Smooth muscle cell (in vitro differentiated cells): ENCODE data around the gene KDM6A. TPM values are rescaled to one million over a fixed set of nuclear protein-coding genes. Genes with fewer than 3 reads are reported as not detected.
A peak's percentile ranks its signal among the peaks of the same experiment; 100 is the strongest.

Experiments used
- DNase-seq: peaks from one replicate; lab custom pipeline; 2025; ENCODE audit not compliant: unreplicated experiment; lab: John Stamatoyannopoulos, UW
- H2AFZ ChIP-seq: fragments of 200-600 bp; sonication (generic); 2 replicates; pipeline ENCODE4 v1.6.0; 2016; ENCODE audit warnings: antibody characterized with exemption, low read depth, mild to moderate bottlenecking
- H3F3A ChIP-seq: fragments of 200-600 bp; sonication (generic); 2 replicates; pipeline ENCODE4 v1.6.0; 2017; ENCODE audit warnings: antibody characterized with exemption, low read depth
- H3K27ac ChIP-seq: fragments of 200-600 bp; sonication (generic); 2 replicates; pipeline ENCODE4 v1.5.1; 2016; ENCODE audit warnings: low read depth, mild to moderate bottlenecking
- H3K27me3 ChIP-seq: fragments of 200-600 bp; sonication (generic); 2 replicates; pipeline ENCODE4 v1.6.1; 2016; ENCODE audit warnings: low read depth, mild to moderate bottlenecking
- H3K36me3 ChIP-seq: fragments of 200-600 bp; sonication (generic); 2 replicates; pipeline ENCODE4 v1.5.1; 2016; ENCODE audit warnings: low read depth
- H3K4me1 ChIP-seq: fragments of 200-600 bp; sonication (generic); 2 replicates; pipeline ENCODE4 v1.5.1; 2016; ENCODE audit warnings: low read depth
- H3K4me2 ChIP-seq: fragments of 200-600 bp; sonication (generic); 2 replicates; pipeline ENCODE4 v1.6.0; 2016; ENCODE audit warnings: mild to moderate bottlenecking
- H3K4me3 ChIP-seq: fragments of 200-600 bp; sonication (generic); 2 replicates; pipeline ENCODE4 v1.5.1; 2016; ENCODE audit warnings: mild to moderate bottlenecking
- H3K79me2 ChIP-seq: fragments of 200-600 bp; sonication (generic); 2 replicates; pipeline ENCODE4 v1.6.0; 2016; ENCODE audit warnings: low read depth, mild to moderate bottlenecking
- H3K9ac ChIP-seq: fragments of 200-600 bp; sonication (generic); 2 replicates; pipeline ENCODE4 v1.6.0; 2016; ENCODE audit warnings: low read depth
- H3K9me3 ChIP-seq: fragments of 200-600 bp; sonication (generic); replicated peaks from 2 replicates; pipeline ENCODE4 v1.5.1; 2016; ENCODE audit warnings: low read depth
- H4K20me1 ChIP-seq: fragments of 200-600 bp; sonication (generic); 2 replicates; pipeline ENCODE4 v1.6.0; 2016; ENCODE audit warnings: low read depth
- CTCF ChIP-seq: fragments of 200-600 bp; sonication (generic); IDR thresholded peaks from 2 replicates; pipeline ENCODE4 v1.5.1; 2017; ENCODE audit warnings: borderline replicate concordance, mild to moderate bottlenecking, antibody characterized with exemption; ENCODE audit not compliant: insufficient read depth, poor library complexity, severe bottlenecking
- WGBS: methylation state at CpG from one replicate; pipeline ENCODE4 v1.1.7; 2016; ENCODE audit warnings: low lambda C conversion rate; 5-methylcytosine and 5-hydroxymethylcytosine counted together
- polyA plus RNA-seq: library from polyadenylated mRNA; unstranded; fragments of >200 nt; fragmentation: Nextera tagmentation; extraction: Ambion mirVana; gene quantifications from 2 replicates; pipeline ENCODE4 v1.2.1, GENCODE V29; 2016
- total RNA-seq: library from RNA; depleted of rRNA; stranded (reverse); fragments of >200 nt; gene quantifications from 2 replicates; pipeline ENCODE4 v1.2.3, GENCODE V29; 2014

The KDM6A gene
- total and polyA plus RNA-seq, 2 experiments from 2014 or later = 9.6 to 28.1 TPM

- no peaks in the 10 kb centered on the region for H3K36me3 ChIP-seq
- H4K20me1 ChIP-seq = peaks cover 34% of the 10 kb centered on the region
- 87% methylated on average over 5 of the region's 5 CpGs for whole genome bisulfite sequencing
- H3K9ac ChIP-seq = no peak overlapping the region
- peaks cover 23% of the 10 kb centered on the region for H3K4me1 ChIP-seq
- no peak for DNase-seq
- no peak overlapping the region for H2AFZ ChIP-seq
- H3K79me2 ChIP-seq = peaks cover 66% of the 10 kb centered on the region
- H3K4me2 ChIP-seq = no peak overlapping the region
- no peak for TF ChIP-seq CTCF
- no peaks in the 10 kb centered on the region for H3K27me3 ChIP-seq
- H3K27ac ChIP-seq = no peak overlapping the region
- no peaks in the 10 kb centered on the region for H3F3A ChIP-seq
- H3K4me3 ChIP-seq = no peak overlapping the region
- no peaks in the 10 kb centered on the region for H3K9me3 ChIP-seq
Observed at GRCh38 chrX:44962944-44963343, 90.0 kb downstream of the KDM6A start.

GRCh38 chrX:44967221-44967620 is 94.2 kb downstream of the KDM6A start:
- H3K36me3 ChIP-seq = no peaks in the 10 kb centered on the region

GRCh38 chrX:44970709-44971108 is 97.7 kb downstream of the KDM6A start:
- Histone ChIP-seq H4K20me1 (peaks cover 9% of the 10 kb centered on the region), H3K27ac (no peak overlapping the region), H3K36me3 (peaks cover 4% of the 10 kb centered on the region), H2AFZ (no peak overlapping the region), H3F3A (no peaks in the 10 kb centered on the region), H3K27me3 (no peaks in the 10 kb centered on the region), H3K9ac (no peak overlapping the region), H3K4me1 (peaks cover 18% of the 10 kb centered on the region), H3K79me2 (peaks cover 74% of the 10 kb centered on the region), H3K4me2 (no peak overlapping the region), H3K9me3 (peaks cover 7% of the 10 kb centered on the region), H3K4me3 (no peak overlapping the region)
- TF ChIP-seq CTCF = no peak
- WGBS = 67% methylated on average over 3 of the region's 3 CpGs
- no peak for DNase-seq

More at GRCh38 chrX:44967221-44967620, 94.2 kb downstream of the KDM6A start:
- H3K4me3 ChIP-seq = no peak overlapping the region
- H3K9ac ChIP-seq = no peak overlapping the region
- no peaks in the 10 kb centered on the region for H3F3A ChIP-seq
- peaks cover 7% of the 10 kb centered on the region for H3K4me1 ChIP-seq
- peak overlapping the region; percentile 13 for H3K27ac ChIP-seq
- peaks cover 6% of the 10 kb centered on the region for H4K20me1 ChIP-seq
- H3K9me3 ChIP-seq = no peaks in the 10 kb centered on the region
- no peak for DNase-seq
- 60% methylated on average over 1 of the region's 1 CpG for WGBS
- no peak overlapping the region for H3K4me2 ChIP-seq
- H3K27me3 ChIP-seq = no peaks in the 10 kb centered on the region
- H3K79me2 ChIP-seq = peaks cover 65% of the 10 kb centered on the region
- no peak for TF ChIP-seq CTCF
- H2AFZ ChIP-seq = no peak overlapping the region

GRCh38 chrX:44971674-44972073 is 98.7 kb downstream of the KDM6A start:
- no peak overlapping the region for H3K4me2 ChIP-seq
- 35% methylated on average over 8 of the region's 8 CpGs for WGBS
- TF ChIP-seq CTCF = no peak
- H3K27ac ChIP-seq = peak overlapping the region; percentile 0
- no peak overlapping the region for H3K4me3 ChIP-seq
- H3F3A ChIP-seq = no peaks in the 10 kb centered on the region
- DNase-seq = no peak
- H3K36me3 ChIP-seq = peaks cover 4% of the 10 kb centered on the region
- peaks cover 18% of the 10 kb centered on the region for H3K4me1 ChIP-seq
- H2AFZ ChIP-seq = no peak overlapping the region
- peaks cover 7% of the 10 kb centered on the region for H3K9me3 ChIP-seq
- H4K20me1 ChIP-seq = peaks cover 9% of the 10 kb centered on the region
- H3K27me3 ChIP-seq = no peaks in the 10 kb centered on the region
- no peak overlapping the region for H3K9ac ChIP-seq
- peaks cover 73% of the 10 kb centered on the region for H3K79me2 ChIP-seq
